Activated CD4-positive, alpha-beta T cell treated with anti-CD3 and anti-CD28 coated beads for 4 hours (primary cell): ENCODE results near the gene BNC2.

Experiments used
- DNase-seq, 2 donors: peaks; one replicate each; pipeline ENCODE4 v3.0.0-alpha.2; 2020

Gene BNC2

GRCh38 chr9:16868701-16869100 is 1.8 kb downstream of the BNC2 start:
- no peak for DNase-seq

GRCh38 chr9:16867576-16868311 is 2.7 kb downstream of the BNC2 start:
- DNase-seq: no peak

- no peak for DNase-seq
These were observed 3.9 kb downstream of the BNC2 start for GRCh38 chr9:16866587-16866986.

GRCh38 chr9:16864649-16865434 is 5.6 kb downstream of the BNC2 start:
- no peak for DNase-seq

DNA sequence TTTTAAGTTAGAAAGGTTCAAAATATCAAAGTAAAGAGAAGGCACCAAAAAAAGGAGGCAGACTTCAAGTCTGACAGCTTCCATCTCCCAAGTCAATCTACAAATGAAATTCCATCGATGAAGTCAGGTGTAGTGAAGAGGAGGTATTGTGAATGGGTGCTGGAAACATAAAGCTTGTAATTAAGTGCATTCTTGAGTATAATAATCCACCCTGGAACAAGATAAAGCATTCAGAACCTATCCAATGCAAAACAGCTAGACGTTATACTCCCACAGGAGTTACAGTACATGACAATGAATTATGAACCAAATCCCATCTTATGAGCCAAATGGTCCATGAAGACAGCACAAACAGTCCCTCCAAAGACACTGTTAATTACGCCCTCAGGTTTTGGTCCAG is 22.3 kb downstream of the BNC2 start:
- DNase-seq: no peak

DNA sequence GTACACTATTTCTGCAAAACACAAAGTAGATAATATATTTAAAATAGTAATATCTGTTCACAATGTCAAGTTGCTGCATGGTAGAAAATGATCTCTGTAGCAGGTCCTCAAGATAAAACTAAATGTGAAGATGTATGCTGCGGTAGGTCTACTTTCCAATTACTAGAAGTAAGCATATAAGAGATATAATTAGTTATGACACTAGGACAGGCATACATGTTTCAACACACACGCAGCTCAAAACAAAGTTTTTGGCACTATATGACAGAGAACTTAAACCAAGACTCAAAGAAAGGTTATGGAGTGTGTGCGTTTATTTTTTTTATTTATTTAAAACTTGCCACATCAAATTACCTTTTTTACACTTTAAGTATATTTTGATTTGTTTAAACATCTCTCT is 23.5 kb downstream of the BNC2 start:
- no peak for DNase-seq

GRCh38 chr9:16846367-16846766 is 24.1 kb downstream of the BNC2 start:
- DNase-seq: no peak

GRCh38 chr9:16834817-16835216 is 35.7 kb downstream of the BNC2 start:
- no peak for DNase-seq

DNA sequence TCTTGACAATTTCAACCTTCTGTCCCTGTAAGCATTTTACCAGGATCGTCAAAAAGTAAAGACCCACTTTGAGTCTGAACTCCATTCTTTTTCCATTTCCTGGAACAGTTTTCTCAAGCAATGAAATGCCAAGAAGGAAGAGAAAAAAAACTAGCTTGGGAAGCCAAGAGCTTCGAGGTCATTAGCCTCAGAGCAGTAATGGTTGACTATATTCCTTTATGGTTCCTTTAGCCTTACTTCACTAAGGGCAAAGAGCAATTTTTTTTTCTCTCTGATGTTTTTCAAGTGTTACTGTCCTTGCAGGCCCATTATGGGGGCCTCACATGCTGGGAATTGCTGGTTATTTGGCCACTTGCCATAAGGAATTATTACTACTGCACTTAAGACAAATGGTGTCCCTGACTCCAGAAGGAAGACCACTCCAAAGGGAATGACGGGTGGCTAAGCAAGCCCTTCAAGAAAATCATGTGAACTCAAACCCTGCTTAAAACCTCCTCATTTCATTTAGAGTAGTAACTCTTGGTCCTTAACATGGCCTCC is 37.1 kb downstream of the BNC2 start:
- DNase-seq: no peak

- DNase-seq: no peak
These were observed 38.4 kb downstream of the BNC2 start for GRCh38 chr9:16832101-16832500.

GRCh38 chr9:16830806-16831205 is 39.7 kb downstream of the BNC2 start:
- DNase-seq: no peak

- no peak for DNase-seq
These were observed 41.9 kb downstream of the BNC2 start for GRCh38 chr9:16828340-16829281.

DNA sequence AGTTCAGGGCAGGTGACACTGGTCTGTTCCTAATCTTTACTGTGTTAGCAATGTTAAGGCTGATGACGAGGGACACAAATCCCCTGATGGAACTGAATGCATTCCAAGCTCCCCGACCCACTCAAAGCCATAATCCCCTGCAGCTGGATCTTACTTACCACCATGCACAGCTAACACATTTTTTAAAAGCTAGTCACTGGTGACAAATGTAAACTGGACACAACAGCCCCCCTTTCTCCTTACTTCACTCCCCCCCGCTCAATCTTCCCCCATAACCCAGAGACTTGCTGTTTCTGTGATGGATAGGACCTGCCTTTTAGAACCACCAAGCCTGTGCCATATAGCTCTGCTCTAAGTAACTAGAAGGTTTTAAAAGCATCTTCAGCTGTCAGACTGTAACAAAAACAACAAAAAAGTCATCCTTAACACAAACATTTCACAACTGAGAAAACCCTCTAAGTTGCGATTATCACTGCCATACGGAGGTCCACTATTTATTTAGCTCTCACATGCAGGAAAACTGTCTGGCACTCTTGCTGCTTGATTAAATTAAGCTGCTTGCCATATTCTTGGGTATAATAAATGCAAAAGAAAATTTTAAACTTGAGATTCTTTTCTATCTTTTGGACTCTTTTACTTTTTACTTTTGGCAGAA is 44.4 kb downstream of the BNC2 start:
- DNase-seq: no peak

DNA sequence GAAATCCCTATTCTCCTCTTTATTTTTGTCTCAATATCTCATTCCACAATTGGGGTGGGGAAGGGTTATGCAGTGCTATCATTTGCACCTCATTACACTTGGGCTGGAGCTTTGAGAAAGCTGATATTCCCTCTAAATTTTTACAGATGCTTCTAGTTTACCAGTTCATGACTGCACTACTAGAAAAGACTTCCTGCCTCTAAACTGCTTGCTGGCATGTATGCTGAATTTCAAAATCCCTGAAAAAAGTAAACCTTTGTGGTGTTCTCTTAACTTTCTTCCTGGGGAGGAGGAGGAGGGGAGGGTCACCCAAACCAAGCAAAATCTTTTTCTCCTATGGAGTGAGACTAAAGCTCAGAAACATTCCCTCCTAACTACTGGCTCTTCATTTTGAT is 45.1 kb downstream of the BNC2 start:
- no peak for DNase-seq

DNA sequence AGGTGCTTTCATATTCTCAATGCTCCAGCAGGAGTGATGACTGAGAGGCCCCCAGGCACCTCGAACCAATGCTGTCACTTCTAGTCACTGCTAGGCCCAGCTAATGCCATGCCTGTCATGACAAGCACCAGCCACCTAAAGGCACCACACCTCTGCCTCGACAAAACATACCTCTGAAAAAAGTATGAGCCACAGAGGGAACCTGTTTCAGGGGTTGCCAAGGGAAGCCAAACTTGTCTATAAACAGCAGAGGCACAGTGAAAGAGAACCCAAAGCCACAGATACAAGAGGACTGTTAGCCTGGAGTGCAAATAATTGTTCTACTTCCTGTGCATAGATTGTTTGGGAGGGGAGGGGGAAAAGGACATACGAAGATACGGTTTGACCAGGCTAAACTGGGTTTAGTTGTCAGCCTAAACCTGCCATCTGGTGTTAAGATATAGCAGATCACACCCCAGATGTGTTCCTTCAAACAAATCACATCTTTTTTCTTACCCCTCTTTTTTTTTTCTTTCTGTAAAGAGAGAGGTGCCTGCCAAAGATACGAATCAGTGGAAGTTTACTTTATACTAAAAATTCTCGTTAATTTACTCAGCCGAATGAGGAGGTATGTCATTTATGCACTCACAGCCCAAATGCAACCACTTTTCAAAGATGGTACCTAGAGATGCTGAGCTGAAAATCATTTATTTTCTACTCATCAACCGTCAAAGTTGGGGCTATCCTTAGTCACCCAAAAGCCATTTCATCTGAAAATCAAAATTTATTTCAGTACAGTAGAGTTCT is 45.7 kb downstream of the BNC2 start:
- DNase-seq: no peak

GRCh38 chr9:16823906-16824305 is 46.6 kb downstream of the BNC2 start:
- DNase-seq: no peak

DNA sequence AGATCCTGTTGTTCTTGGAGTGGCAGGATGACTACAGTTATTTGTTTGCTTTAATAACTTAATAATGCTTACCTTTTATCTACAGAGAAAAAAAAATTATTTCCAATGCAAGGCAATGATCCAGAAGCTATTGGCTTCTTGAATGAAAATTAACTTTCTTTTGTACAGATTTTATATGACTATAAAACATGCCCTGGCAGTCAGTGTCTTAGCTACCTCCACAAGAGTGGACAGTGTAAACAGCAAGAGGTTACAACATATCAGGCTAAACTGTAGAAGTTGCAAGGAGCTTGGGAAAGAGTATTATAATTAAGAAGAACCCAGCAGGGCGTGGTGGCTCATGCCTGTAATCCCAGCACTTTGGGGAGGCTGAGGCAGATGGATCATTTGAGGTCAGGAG is 49.1 kb downstream of the BNC2 start:
- no peak for DNase-seq

- no peak for DNase-seq
These were observed 53.0 kb downstream of the BNC2 start for GRCh38 chr9:16817514-16817913.

- DNase-seq: no peak
These were observed 53.5 kb downstream of the BNC2 start for GRCh38 chr9:16817002-16817401.

DNA sequence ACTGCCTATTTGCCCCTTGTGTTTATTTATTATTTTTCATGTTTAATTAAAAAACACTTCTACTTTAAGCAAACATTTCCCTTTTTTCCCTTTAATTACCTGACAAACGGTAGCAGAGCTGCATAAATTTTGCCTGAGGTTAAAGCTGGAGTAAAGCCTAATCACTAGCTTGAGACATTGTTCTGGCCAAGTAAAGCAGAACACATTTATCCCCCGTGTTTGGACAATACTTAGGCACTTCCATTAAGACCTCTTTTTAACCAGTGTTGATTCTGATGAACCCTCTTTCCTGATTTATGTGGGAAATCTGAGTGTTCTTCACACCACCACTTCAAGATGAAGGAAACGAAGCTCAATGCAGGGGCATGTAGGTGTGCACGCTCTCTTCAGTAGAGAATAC is 54.5 kb downstream of the BNC2 start:
- DNase-seq: no peak

- no peak for DNase-seq
These were observed 55.4 kb downstream of the BNC2 start for GRCh38 chr9:16815079-16815478.

- DNase-seq: no peak
These were observed 56.6 kb downstream of the BNC2 start for GRCh38 chr9:16813838-16814237.
